ENCODE results near the gene FBXO2. TPM values are rescaled to one million over a fixed set of nuclear protein-coding genes. Genes with fewer than 3 reads are reported as not detected.

FBXO2 gene
- total RNA-seq = not detected in 2 replicates

GRCh38 chr1:11654137-11654938 lies at the start of gene FBXO2, which contains the start of gene FBXO44:
Gene FBXO2, minus strand, starts transcription at chr1:11654429. Its CDS starts 89 bp downstream, at chr1:11654340.
Gene FBXO44, plus strand, starts transcription at chr1:11654877. Its CDS starts 959 bp downstream, at chr1:11655836.

GRCh38 chr1:11691302-11691914 lies 37.2 kb upstream of the FBXO2 start, which contains the start of gene DRAXIN:
Gene DRAXIN, plus strand, starts transcription at chr1:11691710. Its CDS starts 14,549 bp downstream, at chr1:11706259.

GRCh38 chr1:11681071-11681771 lies 27.0 kb upstream of the FBXO2 start, which contains the start of gene MAD2L2:
Gene MAD2L2, minus strand, starts transcription at chr1:11681148. Its CDS starts 547 bp downstream, at chr1:11680601.

Other genes with a start within 250 kb of the FBXO2 start
- gene DISP3, start 175.3 kb downstream of the FBXO2 start, total RNA-seq = not detected in 2 replicates
- gene FBXO44, start 448 bp upstream of the FBXO2 start, total RNA-seq = 3.6 and 8.3 TPM in 2 replicates
- gene FBXO6, start 9.8 kb upstream of the FBXO2 start, total RNA-seq = 2.8 and 5.6 TPM in 2 replicates
- 27.1 and 31.2 TPM in 2 replicates for gene MAD2L2, start 26.7 kb upstream of the FBXO2 start, total RNA-seq
- gene DRAXIN, start 37.3 kb upstream of the FBXO2 start, total RNA-seq = under 0.01 and 0.16 TPM in 2 replicates
- gene AGTRAP, start 81.7 kb upstream of the FBXO2 start, total RNA-seq = 48.4 and 77.8 TPM in 2 replicates
- 3.6 TPM in 1 of 2 replicates, not detected in the other for gene C1orf167, start 107.8 kb upstream of the FBXO2 start, total RNA-seq
- 16.5 and 18.2 TPM in 2 replicates for gene MTHFR, start 151.5 kb upstream of the FBXO2 start, total RNA-seq
- 5.4 and 7.6 TPM in 2 replicates for gene CLCN6, start 151.8 kb upstream of the FBXO2 start, total RNA-seq
- not detected in 2 replicates for gene NPPA, start 193.4 kb upstream of the FBXO2 start, total RNA-seq
- 3.2 and 6.5 TPM in 2 replicates for gene NPPB, start 204.5 kb upstream of the FBXO2 start, total RNA-seq

Measured in cardiac atrium fibroblast (primary cell).